H1 (cell line): ENCODE results near the gene ACOT9.

ENCODE experiments used
- ASH2L ChIP-seq: fragments of 200-600, 300-600 bp; sonication (generic); IDR thresholded peaks from one replicate; pipeline ENCODE4 v1.7.1; 2017; ENCODE audit warnings: low read length
- FOSL1 ChIP-seq: IDR thresholded peaks from 2 replicates; pipeline ENCODE4 v1.6.1; 2011; ENCODE audit warnings: mild to moderate bottlenecking, low read depth, low read length, moderate library complexity; ENCODE audit not compliant: insufficient read depth
- GTF2F1 ChIP-seq: IDR thresholded peaks from 2 replicates; pipeline ENCODE4 v1.6.1; 2012; ENCODE audit warnings: low read depth, low read length, improper control_type of control experiment, borderline replicate concordance
- JUND ChIP-seq: IDR thresholded peaks from 2 replicates; pipeline ENCODE4 v1.6.1; 2011; ENCODE audit warnings: mild to moderate bottlenecking, improper control_type of control experiment, low read length
- POLR2AphosphoS5 ChIP-seq: IDR thresholded peaks from 2 replicates; pipeline ENCODE4 v1.6.1; 2011; ENCODE audit warnings: low read depth, low read length
- RBBP5 ChIP-seq: IDR thresholded peaks from 2 replicates; pipeline ENCODE4 v1.7.1; 2012; ENCODE audit warnings: low read depth, mild to moderate bottlenecking, inconsistent platforms, low read length, moderate library complexity, borderline replicate concordance
- RNF2 ChIP-seq: fragments of 200-900, 300-1000 bp; sonication (generic); IDR thresholded peaks from 2 replicates; pipeline ENCODE4 v1.7.1; 2016; ENCODE audit warnings: borderline replicate concordance, low read depth, mild to moderate bottlenecking, antibody characterized with exemption, low read length; ENCODE audit not compliant: poor library complexity, severe bottlenecking; ENCODE audit errors: missing control alignments
- SIN3A ChIP-seq, 2 experiments: IDR thresholded peaks in 1 of 2; conservative IDR thresholded peaks in 1 of 2; 2 replicates each; pipeline ENCODE4 v1.6.1; 2011 to 2012; ENCODE audit warnings: low read length in 2 of 2, improper control_type of control experiment in 1 of 2, low read depth in 1 of 2, mild to moderate bottlenecking in 1 of 2
- TF ChIP-seq, protein P1 (sequence below), 3 experiments: IDR thresholded peaks; 1 replicate in 2 of 3; 2 replicates in 1 of 3; pipeline versions ENCODE4 v1.5.1 to v1.6.1; 2011; ENCODE audit warnings: low read length in 3 of 3, mild to moderate bottlenecking in 3 of 3, inconsistent platforms in 2 of 3, low read depth in 1 of 3, moderate library complexity in 1 of 3; ENCODE audit not compliant: insufficient read depth in 1 of 3; ENCODE audit errors: control extremely low read depth in 1 of 3
- TF ChIP-seq, protein P2 (sequence below): IDR thresholded peaks from 2 replicates; pipeline ENCODE4 v1.6.1; 2012; ENCODE audit warnings: low read length, inconsistent platforms
- TF ChIP-seq, protein P3 (sequence below): IDR thresholded peaks from 2 replicates; pipeline ENCODE4 v1.6.1; 2012; ENCODE audit warnings: inconsistent platforms

DNA sequence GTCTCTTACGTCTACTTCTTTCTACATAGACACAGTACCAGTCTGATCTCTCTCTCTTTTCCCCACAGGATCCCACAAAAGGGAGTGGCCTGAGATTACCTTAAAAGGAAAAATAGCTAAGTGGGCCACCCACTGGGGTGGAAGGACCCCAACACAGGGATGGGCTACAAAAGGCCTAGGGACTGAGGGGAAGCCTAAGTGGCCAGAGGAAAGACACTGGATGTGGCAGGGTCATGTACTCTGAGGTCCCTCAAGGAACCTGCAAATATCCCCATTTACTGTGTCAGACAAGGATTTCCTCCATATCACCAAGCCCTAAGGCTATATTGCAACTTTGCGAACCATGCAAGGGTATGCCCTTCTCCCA lies 82.3 kb downstream of the ACOT9 start:
- TF ChIP-seq ASH2L (no peak), POLR2AphosphoS5 (no peak), SIN3A (conservative IDR thresholded peaks at IDR 0.05 in 1 of 2, IDR thresholded peaks at IDR 0.05 in 1 of 2; ENCODE audit: low read depth in 1 of 2, low read length in 2 of 2) (no peak), JUND (no peak), FOSL1 (no peak), RNF2 (no peak), RBBP5 (no peak), GTF2F1 (no peak)
- TF ChIP-seq, protein P1, sequence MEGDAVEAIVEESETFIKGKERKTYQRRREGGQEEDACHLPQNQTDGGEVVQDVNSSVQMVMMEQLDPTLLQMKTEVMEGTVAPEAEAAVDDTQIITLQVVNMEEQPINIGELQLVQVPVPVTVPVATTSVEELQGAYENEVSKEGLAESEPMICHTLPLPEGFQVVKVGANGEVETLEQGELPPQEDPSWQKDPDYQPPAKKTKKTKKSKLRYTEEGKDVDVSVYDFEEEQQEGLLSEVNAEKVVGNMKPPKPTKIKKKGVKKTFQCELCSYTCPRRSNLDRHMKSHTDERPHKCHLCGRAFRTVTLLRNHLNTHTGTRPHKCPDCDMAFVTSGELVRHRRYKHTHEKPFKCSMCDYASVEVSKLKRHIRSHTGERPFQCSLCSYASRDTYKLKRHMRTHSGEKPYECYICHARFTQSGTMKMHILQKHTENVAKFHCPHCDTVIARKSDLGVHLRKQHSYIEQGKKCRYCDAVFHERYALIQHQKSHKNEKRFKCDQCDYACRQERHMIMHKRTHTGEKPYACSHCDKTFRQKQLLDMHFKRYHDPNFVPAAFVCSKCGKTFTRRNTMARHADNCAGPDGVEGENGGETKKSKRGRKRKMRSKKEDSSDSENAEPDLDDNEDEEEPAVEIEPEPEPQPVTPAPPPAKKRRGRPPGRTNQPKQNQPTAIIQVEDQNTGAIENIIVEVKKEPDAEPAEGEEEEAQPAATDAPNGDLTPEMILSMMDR (IDR thresholded peaks at IDR 0.05; ENCODE audit: control extremely low read depth in 1 of 3, insufficient read depth in 1 of 3, low read depth in 1 of 3, low read length in 3 of 3), result no peak
- TF ChIP-seq, protein P2, sequence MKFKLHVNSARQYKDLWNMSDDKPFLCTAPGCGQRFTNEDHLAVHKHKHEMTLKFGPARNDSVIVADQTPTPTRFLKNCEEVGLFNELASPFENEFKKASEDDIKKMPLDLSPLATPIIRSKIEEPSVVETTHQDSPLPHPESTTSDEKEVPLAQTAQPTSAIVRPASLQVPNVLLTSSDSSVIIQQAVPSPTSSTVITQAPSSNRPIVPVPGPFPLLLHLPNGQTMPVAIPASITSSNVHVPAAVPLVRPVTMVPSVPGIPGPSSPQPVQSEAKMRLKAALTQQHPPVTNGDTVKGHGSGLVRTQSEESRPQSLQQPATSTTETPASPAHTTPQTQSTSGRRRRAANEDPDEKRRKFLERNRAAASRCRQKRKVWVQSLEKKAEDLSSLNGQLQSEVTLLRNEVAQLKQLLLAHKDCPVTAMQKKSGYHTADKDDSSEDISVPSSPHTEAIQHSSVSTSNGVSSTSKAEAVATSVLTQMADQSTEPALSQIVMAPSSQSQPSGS, result no peak
- TF ChIP-seq, protein P3, sequence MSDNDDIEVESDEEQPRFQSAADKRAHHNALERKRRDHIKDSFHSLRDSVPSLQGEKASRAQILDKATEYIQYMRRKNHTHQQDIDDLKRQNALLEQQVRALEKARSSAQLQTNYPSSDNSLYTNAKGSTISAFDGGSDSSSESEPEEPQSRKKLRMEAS, result no peak
